ENCODE measurements around the gene RELN.

The RELN gene

DNA sequence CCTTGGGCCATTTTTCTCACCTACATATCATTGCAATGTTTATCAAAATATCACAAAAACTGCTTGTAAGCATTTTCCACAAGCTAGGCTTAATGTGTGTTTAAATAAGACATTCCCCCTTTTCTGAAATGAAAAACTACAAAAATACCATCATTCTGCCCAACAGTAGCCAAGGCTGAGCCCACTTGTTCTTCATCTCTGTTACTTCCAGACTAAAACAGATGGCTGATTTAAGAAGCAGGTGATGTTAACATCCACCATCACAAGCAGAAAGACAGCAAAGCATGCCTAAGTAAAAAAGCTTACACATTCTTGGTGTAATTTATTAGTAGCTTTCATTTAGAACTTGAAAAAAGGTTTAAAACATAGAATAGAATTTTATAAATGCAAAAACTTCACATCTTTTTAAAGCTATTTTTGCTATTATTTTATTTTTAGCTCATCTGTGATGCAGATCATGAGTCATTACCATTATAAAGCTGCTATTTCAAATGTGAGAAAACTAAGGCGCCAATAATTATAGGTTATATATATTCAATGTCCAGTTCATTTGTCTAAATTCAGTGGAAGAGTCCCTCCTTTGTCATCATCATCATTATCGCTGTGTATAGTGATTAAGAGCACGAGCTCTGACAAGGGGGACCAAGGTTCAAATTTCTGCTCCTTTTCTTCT is 109.4 kb downstream of the RELN start:
- H3K36me3 ChIP-seq (ENCODE audit: control insufficient read depth in 2 of 2, insufficient read depth in 2 of 2, low read length in 2 of 2), result no peaks in the 10 kb centered on the region
- no peak overlapping the region for H3K9ac ChIP-seq (ENCODE audit: low read depth in 1 of 2, low read length in 2 of 2)
- H3K4me1 ChIP-seq (ENCODE audit: control insufficient read depth in 2 of 2, insufficient read depth in 2 of 2, low read length in 2 of 2), result no peaks in the 10 kb centered on the region
- no peaks in the 10 kb centered on the region for H3K27me3 ChIP-seq (ENCODE audit: control insufficient read depth in 2 of 2, insufficient read depth in 2 of 2, low read length in 2 of 2)
- H3K9me3 ChIP-seq (ENCODE audit: control insufficient read depth in 2 of 2, low read length in 2 of 2), result no peaks in the 10 kb centered on the region
- H3K4me3 ChIP-seq (ENCODE audit: low read length in 2 of 2), result no peak overlapping the region
- H3K27ac ChIP-seq (ENCODE audit: low read depth in 2 of 2, low read length in 2 of 2), result no peak overlapping the region

DNA sequence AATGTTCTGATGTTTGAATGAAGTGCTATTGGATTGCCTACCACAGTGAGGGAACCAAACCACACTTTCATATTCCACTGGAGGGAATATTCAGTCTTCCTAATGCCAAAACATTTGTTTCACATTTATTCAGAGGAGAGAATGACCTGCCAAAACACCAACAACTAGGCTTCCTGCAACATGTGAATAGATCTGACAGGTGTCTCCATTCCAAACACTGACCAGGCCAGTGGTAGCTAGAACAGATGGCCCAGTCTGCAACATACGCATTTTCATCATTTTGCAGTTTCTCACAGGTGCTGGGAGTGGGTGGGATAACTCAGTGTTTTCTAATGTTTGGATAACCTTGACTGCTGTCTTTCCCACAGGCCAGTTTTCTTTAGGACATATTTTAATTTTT is 110.0 kb downstream of the RELN start:
- H3K4me3 ChIP-seq (ENCODE audit: low read length in 2 of 2), result no peak overlapping the region
- H3K27ac ChIP-seq (ENCODE audit: low read depth in 2 of 2, low read length in 2 of 2), result no peak overlapping the region
- H3K27me3 ChIP-seq (ENCODE audit: control insufficient read depth in 2 of 2, insufficient read depth in 2 of 2, low read length in 2 of 2), result no peaks in the 10 kb centered on the region
- no peaks in the 10 kb centered on the region for H3K4me1 ChIP-seq (ENCODE audit: control insufficient read depth in 2 of 2, insufficient read depth in 2 of 2, low read length in 2 of 2)
- H3K36me3 ChIP-seq (ENCODE audit: control insufficient read depth in 2 of 2, insufficient read depth in 2 of 2, low read length in 2 of 2), result no peaks in the 10 kb centered on the region
- no peak overlapping the region for H3K9ac ChIP-seq (ENCODE audit: low read depth in 1 of 2, low read length in 2 of 2)
- no peaks in the 10 kb centered on the region for H3K9me3 ChIP-seq (ENCODE audit: control insufficient read depth in 2 of 2, low read length in 2 of 2)

DNA sequence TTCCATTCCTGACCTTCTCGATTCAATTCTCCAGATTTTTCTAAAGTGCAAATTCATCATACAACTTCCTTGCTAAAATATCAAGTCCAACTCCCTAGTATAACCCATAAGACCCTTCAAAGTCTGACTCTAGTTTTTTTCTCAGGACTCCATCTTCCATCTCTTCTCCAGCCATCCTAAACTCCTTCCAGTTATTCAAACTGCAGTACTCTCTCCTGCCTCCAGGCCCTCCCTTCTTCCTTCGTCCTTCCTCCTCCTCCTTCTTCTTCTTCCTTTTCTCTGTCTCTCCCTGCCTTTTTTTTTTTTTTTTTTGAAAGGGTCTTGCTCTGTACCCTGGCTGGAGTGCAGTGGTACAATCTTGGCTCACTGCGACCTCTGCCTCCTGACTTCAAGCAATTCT is 111.9 kb downstream of the RELN start:
- H3K27ac ChIP-seq (ENCODE audit: low read depth in 2 of 2, low read length in 2 of 2), result no peak overlapping the region

GRCh38 chr7:103875718-103876117 is 113.7 kb downstream of the RELN start:
- H3K9ac ChIP-seq (ENCODE audit: low read depth in 1 of 2, low read length in 2 of 2), result no peak overlapping the region
- no peaks in the 10 kb centered on the region for H3K36me3 ChIP-seq (ENCODE audit: control insufficient read depth in 2 of 2, insufficient read depth in 2 of 2, low read length in 2 of 2)
- H3K4me1 ChIP-seq (ENCODE audit: control insufficient read depth in 2 of 2, insufficient read depth in 2 of 2, low read length in 2 of 2), result no peaks in the 10 kb centered on the region
- no peaks in the 10 kb centered on the region for H3K9me3 ChIP-seq (ENCODE audit: control insufficient read depth in 2 of 2, low read length in 2 of 2)
- no peaks in the 10 kb centered on the region for H3K27me3 ChIP-seq (ENCODE audit: control insufficient read depth in 2 of 2, insufficient read depth in 2 of 2, low read length in 2 of 2)
- no peak overlapping the region for H3K27ac ChIP-seq (ENCODE audit: low read depth in 2 of 2, low read length in 2 of 2)
- no peak overlapping the region for H3K4me3 ChIP-seq (ENCODE audit: low read length in 2 of 2)

More for the DNA sequence above, 111.9 kb downstream of the RELN start:
- no peak overlapping the region for H3K4me3 ChIP-seq (ENCODE audit: low read length in 2 of 2)
- no peaks in the 10 kb centered on the region for H3K4me1 ChIP-seq (ENCODE audit: control insufficient read depth in 2 of 2, insufficient read depth in 2 of 2, low read length in 2 of 2)
- no peak overlapping the region for H3K9ac ChIP-seq (ENCODE audit: low read depth in 1 of 2, low read length in 2 of 2)
- H3K36me3 ChIP-seq (ENCODE audit: control insufficient read depth in 2 of 2, insufficient read depth in 2 of 2, low read length in 2 of 2), result no peaks in the 10 kb centered on the region
- no peaks in the 10 kb centered on the region for H3K27me3 ChIP-seq (ENCODE audit: control insufficient read depth in 2 of 2, insufficient read depth in 2 of 2, low read length in 2 of 2)
- no peaks in the 10 kb centered on the region for H3K9me3 ChIP-seq (ENCODE audit: control insufficient read depth in 2 of 2, low read length in 2 of 2)

DNA sequence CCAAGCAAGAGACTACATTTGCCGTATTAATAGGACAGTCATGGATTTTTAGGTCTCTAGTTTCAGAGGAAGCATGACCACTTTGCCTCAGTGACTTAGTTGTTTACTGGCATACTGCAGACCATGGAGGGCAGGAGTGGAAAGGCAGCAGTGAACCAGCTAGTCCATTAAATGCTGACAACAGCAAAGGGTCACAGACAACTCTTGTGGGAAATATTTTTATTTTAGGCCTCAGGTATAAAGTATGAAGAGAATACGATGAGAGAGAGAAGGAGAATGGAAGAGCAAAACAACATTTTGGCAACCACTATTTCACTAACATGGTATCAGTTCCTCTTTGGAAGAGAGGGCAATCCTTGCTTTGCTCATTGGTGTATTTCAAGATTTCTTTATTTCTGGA is 118.0 kb downstream of the RELN start:
- H3K9me3 ChIP-seq (ENCODE audit: control insufficient read depth in 2 of 2, low read length in 2 of 2), result no peaks in the 10 kb centered on the region
- no peaks in the 10 kb centered on the region for H3K4me1 ChIP-seq (ENCODE audit: control insufficient read depth in 2 of 2, insufficient read depth in 2 of 2, low read length in 2 of 2)
- H3K9ac ChIP-seq (ENCODE audit: low read depth in 1 of 2, low read length in 2 of 2), result no peak overlapping the region
- H3K4me3 ChIP-seq (ENCODE audit: low read length in 2 of 2), result no peak overlapping the region
- H3K27ac ChIP-seq (ENCODE audit: low read depth in 2 of 2, low read length in 2 of 2), result no peak overlapping the region
- no peaks in the 10 kb centered on the region for H3K36me3 ChIP-seq (ENCODE audit: control insufficient read depth in 2 of 2, insufficient read depth in 2 of 2, low read length in 2 of 2)
- no peaks in the 10 kb centered on the region for H3K27me3 ChIP-seq (ENCODE audit: control insufficient read depth in 2 of 2, insufficient read depth in 2 of 2, low read length in 2 of 2)

DNA sequence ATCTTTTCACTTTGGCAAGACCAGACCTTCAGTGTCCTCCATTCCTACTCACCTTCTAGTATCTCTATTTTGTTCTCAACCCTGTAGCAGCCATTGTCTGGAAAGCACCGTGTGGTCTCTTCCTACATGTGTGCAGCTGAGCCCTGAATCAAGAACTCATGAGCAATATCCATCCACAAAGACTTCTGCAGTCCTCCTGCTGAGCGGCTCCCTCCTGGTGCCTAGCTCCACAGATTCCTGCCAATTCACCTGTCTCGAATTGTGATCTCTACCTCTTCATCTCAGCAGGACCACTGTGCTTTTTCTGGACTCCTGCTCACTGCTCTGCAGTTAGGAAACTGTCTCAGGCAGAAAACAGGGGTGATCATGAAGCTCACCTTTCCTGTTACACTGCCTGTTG is 118.8 kb downstream of the RELN start:
- no peaks in the 10 kb centered on the region for H3K4me1 ChIP-seq (ENCODE audit: control insufficient read depth in 2 of 2, insufficient read depth in 2 of 2, low read length in 2 of 2)
- H3K9me3 ChIP-seq (ENCODE audit: control insufficient read depth in 2 of 2, low read length in 2 of 2), result no peaks in the 10 kb centered on the region
- no peaks in the 10 kb centered on the region for H3K27me3 ChIP-seq (ENCODE audit: control insufficient read depth in 2 of 2, insufficient read depth in 2 of 2, low read length in 2 of 2)
- H3K4me3 ChIP-seq (ENCODE audit: low read length in 2 of 2), result no peak overlapping the region
- no peak overlapping the region for H3K27ac ChIP-seq (ENCODE audit: low read depth in 2 of 2, low read length in 2 of 2)
- no peaks in the 10 kb centered on the region for H3K36me3 ChIP-seq (ENCODE audit: control insufficient read depth in 2 of 2, insufficient read depth in 2 of 2, low read length in 2 of 2)
- H3K9ac ChIP-seq (ENCODE audit: low read depth in 1 of 2, low read length in 2 of 2), result no peak overlapping the region

DNA sequence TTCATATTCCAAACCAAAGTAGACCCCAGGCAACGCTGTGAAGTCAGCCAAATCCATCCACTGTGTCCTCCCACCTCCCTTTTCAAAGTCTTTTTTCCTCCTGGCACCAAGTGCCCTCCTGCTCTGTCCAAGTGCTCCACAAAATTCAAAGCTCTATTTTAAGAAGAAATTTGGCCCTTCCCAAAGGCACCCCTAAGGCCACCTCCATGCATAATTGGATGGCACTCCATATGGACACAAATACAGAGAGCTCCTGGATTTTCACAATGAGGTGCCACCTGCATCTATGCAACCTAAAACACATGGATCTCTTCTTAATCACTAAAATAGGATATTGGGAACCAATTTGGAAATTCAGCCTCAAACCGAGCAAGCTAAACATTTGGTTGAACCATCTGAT is 121.6 kb downstream of the RELN start:
- Histone ChIP-seq H3K36me3 (ENCODE audit: control insufficient read depth in 2 of 2, insufficient read depth in 2 of 2, low read length in 2 of 2) (no peaks in the 10 kb centered on the region), H3K9ac (ENCODE audit: low read depth in 1 of 2, low read length in 2 of 2) (no peak overlapping the region), H3K4me1 (ENCODE audit: control insufficient read depth in 2 of 2, insufficient read depth in 2 of 2, low read length in 2 of 2) (no peaks in the 10 kb centered on the region), H3K27me3 (ENCODE audit: control insufficient read depth in 2 of 2, insufficient read depth in 2 of 2, low read length in 2 of 2) (no peaks in the 10 kb centered on the region), H3K4me3 (ENCODE audit: low read length in 2 of 2) (no peak overlapping the region), H3K9me3 (ENCODE audit: control insufficient read depth in 2 of 2, low read length in 2 of 2) (no peaks in the 10 kb centered on the region), H3K27ac (ENCODE audit: low read depth in 2 of 2, low read length in 2 of 2) (no peak overlapping the region)

GRCh38 chr7:103866919-103867318 is 122.5 kb downstream of the RELN start:
- no peaks in the 10 kb centered on the region for H3K36me3 ChIP-seq (ENCODE audit: control insufficient read depth in 2 of 2, insufficient read depth in 2 of 2, low read length in 2 of 2)
- no peaks in the 10 kb centered on the region for H3K27me3 ChIP-seq (ENCODE audit: control insufficient read depth in 2 of 2, insufficient read depth in 2 of 2, low read length in 2 of 2)
- H3K4me1 ChIP-seq (ENCODE audit: control insufficient read depth in 2 of 2, insufficient read depth in 2 of 2, low read length in 2 of 2), result no peaks in the 10 kb centered on the region
- H3K4me3 ChIP-seq (ENCODE audit: low read length in 2 of 2), result no peak overlapping the region
- H3K27ac ChIP-seq (ENCODE audit: low read depth in 2 of 2, low read length in 2 of 2), result no peak overlapping the region
- no peaks in the 10 kb centered on the region for H3K9me3 ChIP-seq (ENCODE audit: control insufficient read depth in 2 of 2, low read length in 2 of 2)
- H3K9ac ChIP-seq (ENCODE audit: low read depth in 1 of 2, low read length in 2 of 2), result no peak overlapping the region

DNA sequence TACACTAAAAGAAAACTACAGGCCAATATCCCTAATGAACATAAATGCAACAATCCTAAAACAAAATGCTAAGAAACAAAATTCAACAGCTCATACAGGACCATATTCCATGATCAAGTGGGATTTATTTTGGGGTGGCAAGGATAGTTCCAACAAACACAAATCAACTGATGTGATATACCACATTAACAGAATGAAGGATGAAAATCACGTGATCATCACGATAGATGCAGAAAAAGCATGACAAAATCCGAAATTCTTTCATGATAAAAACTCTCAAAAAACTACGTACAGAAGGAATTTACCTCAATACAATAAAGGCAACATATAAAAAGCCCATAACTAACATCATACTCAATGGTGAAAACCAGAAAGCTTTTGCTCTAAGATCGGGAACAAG is 124.0 kb downstream of the RELN start:
- Histone ChIP-seq H3K4me3 (ENCODE audit: low read length in 2 of 2) (no peak overlapping the region), H3K27me3 (ENCODE audit: control insufficient read depth in 2 of 2, insufficient read depth in 2 of 2, low read length in 2 of 2) (no peaks in the 10 kb centered on the region)

DNA sequence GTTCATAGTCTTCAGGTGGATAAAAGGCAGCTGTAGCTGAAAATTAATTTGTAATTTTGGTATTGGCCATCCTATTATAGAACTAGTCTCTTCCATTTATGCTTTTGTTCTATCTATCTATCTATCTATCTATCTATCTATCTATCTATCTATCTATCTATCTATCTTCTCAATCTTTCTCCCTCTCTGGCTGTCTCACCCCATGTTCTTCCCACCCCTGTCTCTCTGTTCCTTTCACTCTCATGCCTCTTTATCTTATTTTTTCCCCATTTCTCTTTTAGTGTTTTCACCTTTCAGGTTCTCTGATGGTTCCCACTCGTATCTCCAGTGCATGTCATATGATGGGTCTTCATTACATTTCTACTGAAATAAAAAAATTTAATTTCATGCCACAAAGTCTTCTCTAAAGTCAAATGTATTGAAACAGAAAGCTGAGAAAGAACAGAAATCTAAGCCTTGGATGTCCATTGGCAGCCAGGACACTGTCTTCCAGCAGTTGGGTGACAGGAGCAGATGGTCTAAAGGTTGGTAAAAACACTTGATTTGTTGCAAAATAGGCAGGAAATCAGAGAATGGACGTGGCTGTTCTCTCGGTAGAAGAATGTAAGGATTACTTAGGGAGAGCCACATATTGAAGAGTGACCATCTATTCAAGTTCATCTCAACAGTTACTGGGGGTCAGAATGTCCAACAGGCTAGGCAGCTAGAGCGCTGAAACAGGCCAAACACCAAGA is 127.0 kb downstream of the RELN start:
- H3K9ac ChIP-seq (ENCODE audit: low read depth in 1 of 2, low read length in 2 of 2), result no peak overlapping the region

More for the DNA sequence above, 124.0 kb downstream of the RELN start:
- no peaks in the 10 kb centered on the region for H3K9me3 ChIP-seq (ENCODE audit: control insufficient read depth in 2 of 2, low read length in 2 of 2)
- H3K9ac ChIP-seq (ENCODE audit: low read depth in 1 of 2, low read length in 2 of 2), result no peak overlapping the region
- H3K36me3 ChIP-seq (ENCODE audit: control insufficient read depth in 2 of 2, insufficient read depth in 2 of 2, low read length in 2 of 2), result no peaks in the 10 kb centered on the region
- H3K27ac ChIP-seq (ENCODE audit: low read depth in 2 of 2, low read length in 2 of 2), result no peak overlapping the region
- H3K4me1 ChIP-seq (ENCODE audit: control insufficient read depth in 2 of 2, insufficient read depth in 2 of 2, low read length in 2 of 2), result no peaks in the 10 kb centered on the region

More for the DNA sequence above, 127.0 kb downstream of the RELN start:
- no peak overlapping the region for H3K4me3 ChIP-seq (ENCODE audit: low read length in 2 of 2)
- no peaks in the 10 kb centered on the region for H3K27me3 ChIP-seq (ENCODE audit: control insufficient read depth in 2 of 2, insufficient read depth in 2 of 2, low read length in 2 of 2)
- no peaks in the 10 kb centered on the region for H3K4me1 ChIP-seq (ENCODE audit: control insufficient read depth in 2 of 2, insufficient read depth in 2 of 2, low read length in 2 of 2)
- H3K27ac ChIP-seq (ENCODE audit: low read depth in 2 of 2, low read length in 2 of 2), result no peak overlapping the region
- no peaks in the 10 kb centered on the region for H3K36me3 ChIP-seq (ENCODE audit: control insufficient read depth in 2 of 2, insufficient read depth in 2 of 2, low read length in 2 of 2)
- no peaks in the 10 kb centered on the region for H3K9me3 ChIP-seq (ENCODE audit: control insufficient read depth in 2 of 2, low read length in 2 of 2)

All from mucosa of rectum (tissue), 2 donors.